GM23248 (cell line): ENCODE data around the gene SIK3.

Experiments used
- EZH2 ChIP-seq: fragments of 200-600 bp; sonication (generic); IDR thresholded peaks from 2 replicates; pipeline ENCODE4 v1.6.1; 2018; ENCODE audit warnings: antibody characterized with exemption, mild to moderate bottlenecking; ENCODE audit not compliant: insufficient read depth, poor library complexity, severe bottlenecking
- EZH2phosphoT487 ChIP-seq: fragments of 200-600 bp; sonication (generic); IDR thresholded peaks from 2 replicates; pipeline ENCODE4 v1.6.1; 2018; ENCODE audit warnings: antibody characterized with exemption, moderate library complexity, mild to moderate bottlenecking, low read depth; ENCODE audit not compliant: insufficient read depth

- TF ChIP-seq EZH2 (no peak), EZH2phosphoT487 (no peak)
These were observed 35.7 kb downstream of the SIK3 start for GRCh38 chr11:117062498-117062897.
